ENCODE measurements around the gene BCL2L1.

DNA sequence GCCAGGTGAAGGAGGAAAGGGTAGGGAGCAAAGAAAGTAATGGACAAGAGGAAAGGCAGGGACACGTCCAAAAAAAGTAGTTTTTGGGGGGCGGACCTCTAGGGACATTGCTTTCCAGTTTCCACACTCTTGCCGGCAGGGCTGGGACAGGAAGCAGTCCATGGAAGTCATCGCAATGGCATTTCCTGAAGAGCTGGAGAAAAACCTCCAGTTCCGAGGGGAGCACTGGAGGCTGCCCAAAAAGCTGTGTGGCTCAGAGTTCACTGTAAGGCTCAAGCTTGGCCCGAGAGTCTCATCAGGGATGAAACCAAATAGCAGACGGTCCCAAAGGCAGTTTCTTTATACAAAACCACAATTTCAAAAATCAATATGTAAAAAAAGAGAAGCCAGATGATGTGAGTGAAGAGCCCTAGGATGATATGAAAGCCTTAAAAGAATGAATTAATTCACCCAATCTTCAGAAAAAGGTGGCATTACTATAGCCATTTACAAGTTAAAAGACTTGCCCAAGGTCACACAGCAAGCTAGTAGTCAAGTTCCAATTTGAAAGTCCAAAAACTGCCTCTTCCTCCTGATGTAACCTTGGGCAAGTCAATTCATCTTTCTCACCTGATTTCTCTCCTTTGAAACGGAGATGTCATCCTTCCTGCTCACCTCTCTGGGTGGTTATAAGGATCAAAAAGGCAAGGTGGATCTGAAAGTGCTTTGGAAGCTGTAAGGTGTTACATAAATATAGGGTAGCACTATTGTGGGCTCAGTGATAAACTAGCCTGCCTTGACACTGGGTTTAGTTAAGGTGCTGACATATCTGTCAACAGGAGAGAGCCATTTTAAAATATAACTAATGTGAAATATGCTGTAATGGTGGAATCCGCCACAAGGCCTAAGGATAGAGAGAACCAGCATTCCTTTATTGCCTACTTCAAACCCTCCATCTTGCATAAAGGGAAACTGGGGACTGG is 9.1 kb downstream of the BCL2L1 start:
- TF ChIP-seq, protein P1, sequence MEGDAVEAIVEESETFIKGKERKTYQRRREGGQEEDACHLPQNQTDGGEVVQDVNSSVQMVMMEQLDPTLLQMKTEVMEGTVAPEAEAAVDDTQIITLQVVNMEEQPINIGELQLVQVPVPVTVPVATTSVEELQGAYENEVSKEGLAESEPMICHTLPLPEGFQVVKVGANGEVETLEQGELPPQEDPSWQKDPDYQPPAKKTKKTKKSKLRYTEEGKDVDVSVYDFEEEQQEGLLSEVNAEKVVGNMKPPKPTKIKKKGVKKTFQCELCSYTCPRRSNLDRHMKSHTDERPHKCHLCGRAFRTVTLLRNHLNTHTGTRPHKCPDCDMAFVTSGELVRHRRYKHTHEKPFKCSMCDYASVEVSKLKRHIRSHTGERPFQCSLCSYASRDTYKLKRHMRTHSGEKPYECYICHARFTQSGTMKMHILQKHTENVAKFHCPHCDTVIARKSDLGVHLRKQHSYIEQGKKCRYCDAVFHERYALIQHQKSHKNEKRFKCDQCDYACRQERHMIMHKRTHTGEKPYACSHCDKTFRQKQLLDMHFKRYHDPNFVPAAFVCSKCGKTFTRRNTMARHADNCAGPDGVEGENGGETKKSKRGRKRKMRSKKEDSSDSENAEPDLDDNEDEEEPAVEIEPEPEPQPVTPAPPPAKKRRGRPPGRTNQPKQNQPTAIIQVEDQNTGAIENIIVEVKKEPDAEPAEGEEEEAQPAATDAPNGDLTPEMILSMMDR (IDR thresholded peaks at IDR 0.05; ENCODE audit: poor library complexity, severe bottlenecking): no peak
- TF ChIP-seq POLR2AphosphoS5 (IDR thresholded peaks at IDR 0.05) (no peak), EP300 (conservative IDR thresholded peaks at IDR 0.05; ENCODE audit: poor library complexity, severe bottlenecking) (no peak)
